Activated T-helper 2 cell treated with anti-CD3 and anti-CD28 coated beads, Interferon-gamma antibody, Interleukin-2, Interleukin-4, amounts not matched to agents 10 μg/mL and 5 μg/mL and 100 μg/mL, durations not matched to agents 14 hours and 24 hours and 36 hours (primary cell): Measurements from ENCODE around the gene ATG3. TPM values are rescaled to one million over a fixed set of nuclear protein-coding genes. Genes with fewer than 3 reads are reported as not detected.
"Not testable (repeated sequence)": the region's sequence is repeated elsewhere in the genome, so short reads cannot be mapped to it uniquely, and the experiment has no call there.

Experiments
- DNase-seq: peaks from one replicate; pipeline ENCODE4 v3.0.0; 2021; ENCODE audit warnings: low spot score
- H3K27ac Mint-ChIP-seq: one replicate; pipeline ENCODE4 v1.8.0; 2021; ENCODE audit warnings: mixed read lengths
- H3K27me3 Mint-ChIP-seq: one replicate; pipeline ENCODE4 v1.8.0; 2021; ENCODE audit warnings: low read depth, mixed read lengths
- H3K36me3 Mint-ChIP-seq: one replicate; pipeline ENCODE4 v1.8.0; 2021; ENCODE audit warnings: low read depth, mixed read lengths
- H3K4me1 Mint-ChIP-seq: one replicate; pipeline ENCODE4 v1.8.0; 2021; ENCODE audit warnings: low read depth, mixed read lengths
- H3K4me3 Mint-ChIP-seq: one replicate; pipeline ENCODE4 v1.8.0; 2021; ENCODE audit warnings: low read depth, mild to moderate bottlenecking, moderate library complexity, mixed read lengths
- H3K9me3 Mint-ChIP-seq: one replicate; pipeline ENCODE4 v1.8.0; 2021; ENCODE audit warnings: mixed read lengths
- intact Hi-C: fragments of 100-400 bp; cut with micrococcal nuclease; formaldehyde crosslinking; loops from one replicate; pipeline ENCODE4 v1.15.1; 2023
- total RNA-seq: library from RNA; stranded (reverse); gene quantifications from 2 replicates; pipeline ENCODE4 v1.2.3, GENCODE V29; 2022

The ATG3 gene
- total RNA-seq, 1 donor from 2014 or later, result 61.6 TPM

GRCh38 chr3:112583105-112583504 is 21.3 kb upstream of the ATG3 start:
- intact Hi-C loops, result loop anchor here (2.0 to 5.0 kb wide), 3 partner anchors 60 to 390 kb away; no protein-coding TSS in a partner anchor
- DNase-seq, result no peak
- Mint-ChIP-seq H3K9me3 (no peaks in the 10 kb centered on the region), H3K27ac (no peak overlapping the region), H3K27me3 (no peaks in the 10 kb centered on the region), H3K36me3 (peaks cover 40% of the 10 kb centered on the region), H3K4me3 (no peak overlapping the region), H3K4me1 (peaks cover 13% of the 10 kb centered on the region)

GRCh38 chr3:112582244-112582874 is 20.6 kb upstream of the ATG3 start:
- peak; percentile 21 for DNase-seq
- Mint-ChIP-seq H3K27me3 (no peaks in the 10 kb centered on the region), H3K9me3 (no peaks in the 10 kb centered on the region), H3K4me1 (peaks cover 10% of the 10 kb centered on the region), H3K4me3 (no peak overlapping the region), H3K27ac (no peak overlapping the region), H3K36me3 (peaks cover 35% of the 10 kb centered on the region)
- intact Hi-C loops, result loop anchor here (2.0 to 5.0 kb wide), 3 partner anchors 60 to 390 kb away; no protein-coding TSS in a partner anchor

GRCh38 chr3:112579697-112580096 is 17.9 kb upstream of the ATG3 start:
- Mint-ChIP-seq H3K4me3 (no peak overlapping the region), H3K9me3 (no peaks in the 10 kb centered on the region), H3K27me3 (no peaks in the 10 kb centered on the region), H3K27ac (no peak overlapping the region), H3K4me1 (peaks cover 10% of the 10 kb centered on the region), H3K36me3 (peaks cover 26% of the 10 kb centered on the region)
- intact Hi-C loops, result loop anchor here (5.0 kb wide), 1 partner anchor 233 kb away; no protein-coding TSS in a partner anchor
- no peak for DNase-seq

GRCh38 chr3:112579232-112579631 is 17.5 kb upstream of the ATG3 start:
- intact Hi-C loops, result no loop called here
- peaks cover 22% of the 10 kb centered on the region for H3K36me3 Mint-ChIP-seq
- no peak overlapping the region for H3K4me3 Mint-ChIP-seq

GRCh38 chr3:112572701-112573100 is 10.9 kb upstream of the ATG3 start:
- Mint-ChIP-seq H3K4me1 (peaks cover 4% of the 10 kb centered on the region), H3K27ac (no peak overlapping the region), H3K9me3 (no peaks in the 10 kb centered on the region), H3K27me3 (no peaks in the 10 kb centered on the region), H3K36me3 (peaks cover 43% of the 10 kb centered on the region), H3K4me3 (no peak overlapping the region)
- intact Hi-C loops, result no loop called here
- no peak for DNase-seq

More at GRCh38 chr3:112579232-112579631, 17.5 kb upstream of the ATG3 start:
- Mint-ChIP-seq H3K4me1 (peaks cover 10% of the 10 kb centered on the region), H3K27me3 (no peaks in the 10 kb centered on the region), H3K9me3 (no peaks in the 10 kb centered on the region), H3K27ac (no peak overlapping the region)
- no peak for DNase-seq

GRCh38 chr3:112569265-112569664 is 7.5 kb upstream of the ATG3 start:
- Mint-ChIP-seq H3K4me3 (no peak overlapping the region), H3K4me1 (peaks cover 16% of the 10 kb centered on the region), H3K27me3 (no peaks in the 10 kb centered on the region), H3K9me3 (no peaks in the 10 kb centered on the region), H3K36me3 (peaks cover 59% of the 10 kb centered on the region), H3K27ac (no peak overlapping the region)
- no peak for DNase-seq
- intact Hi-C loops, result no loop called here

GRCh38 chr3:112568642-112569041 is 6.9 kb upstream of the ATG3 start:
- H3K9me3 Mint-ChIP-seq, result no peaks in the 10 kb centered on the region
- peaks cover 58% of the 10 kb centered on the region for H3K36me3 Mint-ChIP-seq
- peaks cover 21% of the 10 kb centered on the region for H3K4me1 Mint-ChIP-seq
- no peak for DNase-seq
- H3K4me3 Mint-ChIP-seq, result no peak overlapping the region
- H3K27ac Mint-ChIP-seq, result no peak overlapping the region
- intact Hi-C loops, result no loop called here
- no peaks in the 10 kb centered on the region for H3K27me3 Mint-ChIP-seq

- Mint-ChIP-seq H3K36me3 (peaks cover 38% of the 10 kb centered on the region), H3K9me3 (no peaks in the 10 kb centered on the region), H3K27me3 (no peaks in the 10 kb centered on the region), H3K4me3 (no peak overlapping the region), H3K27ac (no peak overlapping the region), H3K4me1 (peaks cover 39% of the 10 kb centered on the region)
- DNase-seq, result no peak
- intact Hi-C loops, result loop anchor here (5.0 kb wide), 4 partner anchors 68 to 1132 kb away; partner anchors contain the start of genes BTLA and USF3
Observed at GRCh38 chr3:112564940-112565305, 3.2 kb upstream of the ATG3 start.

- not testable (repeated sequence) for H3K27ac Mint-ChIP-seq
Observed at GRCh38 chr3:112564247-112564939, 2.6 kb upstream of the ATG3 start.

GRCh38 chr3:112561484-112561733 is 353 bp downstream of the ATG3 start:
- DNase-seq, result no peak
- no peaks in the 10 kb centered on the region for H3K9me3 Mint-ChIP-seq
- H3K27ac Mint-ChIP-seq, result peak overlapping the region; percentile 99
- H3K4me3 Mint-ChIP-seq, result peak overlapping the region; percentile 92
- peaks cover 46% of the 10 kb centered on the region for H3K4me1 Mint-ChIP-seq
- peaks cover 46% of the 10 kb centered on the region for H3K36me3 Mint-ChIP-seq
- no peaks in the 10 kb centered on the region for H3K27me3 Mint-ChIP-seq
- intact Hi-C loops, result loop anchor here (2.0 to 5.0 kb wide), 5 partner anchors 29 to 1136 kb away; partner anchors contain the start of genes BTLA and USF3

More at GRCh38 chr3:112564247-112564939, 2.6 kb upstream of the ATG3 start:
- not testable (repeated sequence) for H3K9me3 Mint-ChIP-seq, H3K4me3 Mint-ChIP-seq, H3K27me3 Mint-ChIP-seq, DNase-seq
- Mint-ChIP-seq H3K4me1 (peaks cover 43% of the 10 kb centered on the region), H3K36me3 (peaks cover 38% of the 10 kb centered on the region)
- intact Hi-C loops, result loop anchor here (5.0 kb wide), 4 partner anchors 67 to 1133 kb away; partner anchors contain the start of genes BTLA and USF3

- peaks cover 43% of the 10 kb centered on the region for H3K4me1 Mint-ChIP-seq
Observed at GRCh38 chr3:112560721-112561483, 860 bp downstream of the ATG3 start.

GRCh38 chr3:112560307-112560706 is 1.5 kb downstream of the ATG3 start:
- H3K27ac Mint-ChIP-seq, result peak overlapping the region; percentile 99
- peaks cover 46% of the 10 kb centered on the region for H3K36me3 Mint-ChIP-seq
- H3K4me3 Mint-ChIP-seq, result peak overlapping the region; percentile 92
- peaks cover 47% of the 10 kb centered on the region for H3K4me1 Mint-ChIP-seq
- no peaks in the 10 kb centered on the region for H3K27me3 Mint-ChIP-seq
- no peaks in the 10 kb centered on the region for H3K9me3 Mint-ChIP-seq
- no peak for DNase-seq
- intact Hi-C loops, result loop anchor here (2.0 to 5.0 kb wide), 5 partner anchors 28 to 1137 kb away; partner anchors contain the start of genes BTLA and USF3

More at GRCh38 chr3:112560721-112561483, 860 bp downstream of the ATG3 start:
- H3K27ac Mint-ChIP-seq, result peak overlapping the region; percentile 99
- no peaks in the 10 kb centered on the region for H3K27me3 Mint-ChIP-seq
- peak overlapping the region; percentile 92 for H3K4me3 Mint-ChIP-seq
- H3K36me3 Mint-ChIP-seq, result peaks cover 43% of the 10 kb centered on the region
- peak; percentile 67 for DNase-seq
- no peaks in the 10 kb centered on the region for H3K9me3 Mint-ChIP-seq
- intact Hi-C loops, result loop anchor here (2.0 to 5.0 kb wide), 5 partner anchors 28 to 1136 kb away; partner anchors contain the start of genes BTLA and USF3
